Sigmoid colon (tissue), 3 donors: ENCODE results near the gene PAK1.
"Not testable (repeated sequence)": the region's sequence is repeated elsewhere in the genome, so short reads cannot be mapped to it uniquely, and the experiment has no call there.

Experiments used
- POLR2A ChIP-seq, 2 donors: fragments of 450-650 bp; IDR thresholded peaks; one replicate each; pipeline ENCODE4 v1.6.1; 2016; ENCODE audit warnings: antibody characterized with exemption in 2 of 2, mild to moderate bottlenecking in 2 of 2, moderate library complexity in 2 of 2
- TF ChIP-seq, protein P1 (sequence below), 4 experiments: fragments of 450-650 bp in 3 of 4; fragments of 200-600 bp in 1 of 4; IDR thresholded peaks; one replicate each; pipeline ENCODE4 v1.5.1; 2016 to 2019; ENCODE audit warnings: antibody characterized with exemption in 4 of 4, mild to moderate bottlenecking in 3 of 4, moderate library complexity in 2 of 4

GRCh38 chr11:77383349-77383748, 90.5 kb downstream of the PAK1 start:
- TF ChIP-seq, protein P1, sequence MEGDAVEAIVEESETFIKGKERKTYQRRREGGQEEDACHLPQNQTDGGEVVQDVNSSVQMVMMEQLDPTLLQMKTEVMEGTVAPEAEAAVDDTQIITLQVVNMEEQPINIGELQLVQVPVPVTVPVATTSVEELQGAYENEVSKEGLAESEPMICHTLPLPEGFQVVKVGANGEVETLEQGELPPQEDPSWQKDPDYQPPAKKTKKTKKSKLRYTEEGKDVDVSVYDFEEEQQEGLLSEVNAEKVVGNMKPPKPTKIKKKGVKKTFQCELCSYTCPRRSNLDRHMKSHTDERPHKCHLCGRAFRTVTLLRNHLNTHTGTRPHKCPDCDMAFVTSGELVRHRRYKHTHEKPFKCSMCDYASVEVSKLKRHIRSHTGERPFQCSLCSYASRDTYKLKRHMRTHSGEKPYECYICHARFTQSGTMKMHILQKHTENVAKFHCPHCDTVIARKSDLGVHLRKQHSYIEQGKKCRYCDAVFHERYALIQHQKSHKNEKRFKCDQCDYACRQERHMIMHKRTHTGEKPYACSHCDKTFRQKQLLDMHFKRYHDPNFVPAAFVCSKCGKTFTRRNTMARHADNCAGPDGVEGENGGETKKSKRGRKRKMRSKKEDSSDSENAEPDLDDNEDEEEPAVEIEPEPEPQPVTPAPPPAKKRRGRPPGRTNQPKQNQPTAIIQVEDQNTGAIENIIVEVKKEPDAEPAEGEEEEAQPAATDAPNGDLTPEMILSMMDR (IDR thresholded peaks at IDR 0.05), result not testable (repeated sequence)
- TF ChIP-seq POLR2A (IDR thresholded peaks at IDR 0.05), result not testable (repeated sequence)
